Measurements from ENCODE around the gene TBC1D22A.

The TBC1D22A gene

GRCh38 chr22:47187176-47187957, 424.9 kb downstream of the TBC1D22A start:
- DNase-seq, result no peak

DNA sequence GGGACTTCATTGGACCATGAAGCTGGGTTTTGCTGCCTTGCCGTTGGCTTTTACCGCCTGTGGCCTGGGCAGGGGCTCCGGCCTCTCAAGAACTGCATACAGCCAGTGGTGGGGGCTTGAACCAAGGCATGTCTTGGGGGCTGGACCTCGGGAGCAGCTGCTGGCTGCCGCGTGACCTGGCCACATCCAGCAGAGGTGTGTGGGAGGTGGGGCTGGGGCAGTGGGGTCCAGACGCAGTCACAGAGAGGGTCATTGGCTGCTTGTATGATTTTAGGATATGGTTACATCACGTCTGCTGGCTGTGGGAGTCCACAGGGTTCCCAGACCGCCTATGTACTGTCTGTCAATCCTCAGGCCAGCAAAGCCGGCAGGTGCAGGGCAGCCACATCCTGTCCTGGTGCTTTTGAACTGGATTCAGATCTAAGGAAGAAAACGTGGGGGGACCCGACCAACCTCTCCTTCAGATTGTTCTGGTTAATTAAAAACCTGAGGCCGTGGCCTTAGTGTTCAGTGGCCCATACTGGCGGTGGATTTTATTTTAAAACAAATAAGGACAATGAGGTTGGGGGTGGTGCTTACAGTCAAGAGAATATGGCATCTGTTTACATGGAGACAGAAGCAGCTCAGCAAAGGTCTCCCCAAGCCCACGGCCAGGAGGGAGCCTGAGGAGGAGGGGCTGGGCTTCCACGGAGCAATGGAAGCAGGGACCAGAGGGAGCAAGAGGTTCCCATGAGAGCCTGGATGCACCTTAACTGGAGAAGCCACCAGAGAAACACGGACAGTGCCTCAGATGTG, 426.0 kb downstream of the TBC1D22A start:
- DNase-seq, result no peak

DNA sequence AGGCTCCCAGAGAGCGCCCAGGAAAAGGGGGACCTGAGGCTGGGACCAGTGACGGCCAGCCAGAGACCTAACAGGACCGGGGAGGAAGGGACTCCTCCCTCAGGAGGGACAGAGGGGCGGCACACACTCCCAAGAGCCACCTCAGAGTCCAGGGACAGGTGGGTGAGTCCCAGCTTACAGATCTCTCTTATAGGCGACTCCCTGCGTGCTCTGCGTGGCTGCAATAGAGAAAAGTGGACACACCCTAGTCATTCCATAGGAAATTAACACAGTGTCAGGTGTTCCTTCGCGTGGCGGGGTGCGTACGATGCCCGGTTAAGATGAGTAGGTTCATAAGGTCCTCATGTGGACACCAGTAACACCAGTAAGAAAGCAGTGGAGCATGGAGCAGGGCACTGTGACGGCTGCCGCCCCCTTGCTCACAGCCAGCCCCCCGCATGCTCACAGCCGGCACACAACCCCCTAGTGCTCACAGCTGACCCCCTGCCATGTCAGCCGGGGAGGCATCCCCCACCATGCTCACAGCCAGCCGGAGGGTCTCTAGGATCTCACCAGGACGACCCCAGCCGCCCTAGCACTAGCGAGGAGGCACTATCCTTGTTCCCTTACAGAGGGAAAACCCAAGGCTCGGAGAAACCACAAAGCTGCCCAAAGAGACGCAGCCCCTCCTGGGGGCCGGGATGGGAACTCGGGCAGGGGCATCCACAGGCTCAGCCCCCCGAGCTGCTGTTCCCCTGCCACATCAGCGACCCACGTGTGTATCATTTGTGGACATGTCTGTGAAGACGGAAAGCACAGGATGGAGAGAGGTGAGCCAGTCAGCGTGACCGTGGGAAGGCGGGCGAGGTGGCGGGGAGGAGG, 426.8 kb downstream of the TBC1D22A start:
- no peak for DNase-seq

- DNase-seq, result no peak
Observed at GRCh38 chr22:47190276-47190956, 428.0 kb downstream of the TBC1D22A start.

GRCh38 chr22:47190957-47191670, 428.7 kb downstream of the TBC1D22A start:
- DNase-seq, result no peak

DNA sequence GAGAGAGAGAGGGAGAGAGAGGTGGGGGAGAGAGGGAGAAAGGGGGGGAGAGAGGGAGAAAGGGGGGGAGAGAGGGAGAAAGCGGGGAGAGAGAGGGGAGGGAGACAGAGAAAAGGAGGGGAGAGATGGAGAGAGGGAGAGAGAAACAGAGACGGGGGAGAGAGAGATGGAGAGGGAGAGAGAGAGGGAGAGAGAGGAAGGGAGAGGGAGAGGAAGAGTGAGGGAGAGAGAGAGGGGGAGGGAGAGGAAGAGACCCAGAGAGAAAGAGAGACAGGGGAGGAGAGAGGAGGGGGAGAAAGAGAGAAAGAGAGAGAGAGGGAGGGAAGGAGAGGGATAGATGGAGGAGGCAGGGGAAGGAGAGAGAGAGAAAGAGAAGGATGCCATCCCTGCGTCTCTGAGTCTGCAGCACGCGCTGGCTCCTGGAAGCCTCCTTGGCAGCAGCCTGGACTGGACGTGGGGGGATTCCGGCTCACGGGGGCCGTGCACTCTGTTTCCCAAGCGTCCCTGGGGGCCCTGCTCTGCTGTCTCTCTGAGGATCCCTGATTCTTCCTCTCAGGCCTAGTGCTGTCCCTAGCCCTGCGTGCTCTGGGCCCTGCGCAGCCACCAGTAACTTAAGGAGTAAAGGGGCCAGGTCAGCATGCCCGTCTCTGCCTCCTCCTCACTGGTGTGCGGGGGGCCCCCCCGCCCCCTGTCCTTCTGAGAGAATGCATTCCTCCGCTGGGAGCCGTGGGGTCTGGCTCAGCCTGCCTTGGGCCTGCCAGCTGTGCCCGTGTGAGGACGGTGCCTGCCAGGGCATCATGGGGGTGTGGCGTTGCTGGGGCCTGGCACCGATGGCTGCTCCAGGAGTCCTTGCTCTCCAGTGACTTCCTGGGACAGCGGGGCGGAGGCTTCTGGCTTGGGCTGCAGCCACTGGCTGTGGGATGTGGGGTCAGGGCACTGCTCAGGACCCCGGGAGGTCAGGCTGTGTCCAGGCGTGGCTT, 429.5 kb downstream of the TBC1D22A start:
- DNase-seq, result no peak

DNA sequence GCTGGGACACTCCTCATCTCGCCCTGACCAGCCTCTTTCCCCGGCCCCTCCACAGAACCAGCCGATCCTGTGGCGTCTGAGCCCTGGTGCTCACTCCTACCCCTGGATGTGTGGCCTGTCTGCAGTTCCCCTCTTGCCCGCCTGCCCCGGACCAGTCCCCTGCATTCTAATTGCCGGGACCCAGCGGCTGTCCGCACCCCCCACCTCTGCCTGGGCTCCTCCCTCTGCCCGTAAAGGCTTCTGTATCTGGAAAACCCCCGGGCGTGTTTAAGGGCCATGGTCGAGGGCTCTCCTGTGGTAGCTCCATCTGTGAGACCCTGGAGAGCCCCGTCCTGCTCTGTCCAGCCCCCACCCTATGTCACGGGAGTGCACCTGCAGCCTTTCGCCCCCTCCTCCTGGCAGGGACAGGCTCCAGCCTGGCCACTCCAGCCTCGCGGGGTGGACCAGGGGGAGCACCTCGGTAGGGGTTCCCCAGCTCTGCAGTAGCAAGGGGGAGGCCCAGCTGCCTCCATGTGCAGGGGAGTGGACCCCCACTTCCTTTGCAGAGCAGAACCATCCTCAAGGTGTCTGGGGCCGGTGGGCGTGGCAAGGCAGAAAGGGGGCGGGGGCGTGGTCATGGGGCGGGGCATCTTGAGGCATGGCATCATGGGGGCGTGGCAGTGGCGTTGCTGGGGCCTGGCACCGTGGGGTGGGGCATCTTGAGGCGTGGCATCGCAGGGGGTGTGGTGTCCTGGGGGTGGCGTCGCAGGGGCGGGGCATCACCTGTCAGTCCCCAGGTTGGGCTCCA, 430.4 kb downstream of the TBC1D22A start:
- peak; percentile 13 for DNase-seq

GRCh38 chr22:47193606-47194329, 431.3 kb downstream of the TBC1D22A start:
- no peak for DNase-seq

DNA sequence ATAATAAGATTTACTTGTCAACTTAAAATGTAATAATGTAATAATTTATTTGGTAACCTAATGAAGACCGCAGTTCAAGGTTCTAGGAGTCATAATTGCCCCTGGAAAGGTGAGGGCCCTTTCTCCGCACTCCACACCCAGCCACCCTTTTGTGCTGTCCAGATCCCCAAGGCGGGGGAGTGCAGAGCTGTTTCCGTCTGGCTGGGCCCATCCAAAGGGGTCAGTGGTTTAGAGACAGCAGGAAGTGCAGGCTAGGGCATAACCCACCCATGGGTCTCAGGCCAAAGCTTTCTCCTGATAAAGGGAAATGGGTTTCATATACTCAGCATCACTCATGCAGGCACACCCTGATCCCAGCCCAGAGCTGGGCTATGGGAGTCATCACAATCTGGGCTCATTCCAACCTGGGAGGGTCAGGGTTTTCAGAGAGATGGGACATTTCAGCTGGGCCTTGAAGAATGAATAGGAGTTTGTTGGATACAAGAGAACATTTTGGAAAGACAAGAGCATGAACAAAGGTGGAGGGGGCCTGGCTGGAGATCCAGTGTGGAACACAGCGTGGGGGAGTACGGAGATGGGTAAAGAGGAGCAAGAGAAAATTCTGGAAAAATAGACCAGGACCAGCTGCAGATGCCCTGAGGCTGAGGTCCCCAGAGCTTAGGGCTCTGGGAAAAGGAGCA, 432.2 kb downstream of the TBC1D22A start:
- no peak for DNase-seq

DNA sequence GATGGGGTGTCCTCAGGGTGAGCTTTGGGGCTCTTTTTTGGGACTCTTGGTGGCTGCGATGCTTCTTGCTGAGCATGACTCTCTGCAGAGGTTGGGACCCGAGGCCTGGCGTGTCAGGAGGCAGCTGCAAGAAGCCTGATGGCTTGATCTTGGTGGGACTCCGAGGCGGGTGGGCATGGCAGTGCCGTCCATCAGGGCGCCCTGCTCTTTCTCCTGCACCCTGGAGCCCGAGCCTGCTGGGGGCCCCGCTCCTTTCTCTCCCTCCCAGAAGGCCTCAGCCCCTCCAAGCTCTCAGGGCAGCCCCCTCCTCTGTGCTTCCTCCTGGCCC, 432.7 kb downstream of the TBC1D22A start:
- no peak for DNase-seq

- no peak for DNase-seq
Observed at GRCh38 chr22:47195484-47196165, 433.2 kb downstream of the TBC1D22A start.

DNA sequence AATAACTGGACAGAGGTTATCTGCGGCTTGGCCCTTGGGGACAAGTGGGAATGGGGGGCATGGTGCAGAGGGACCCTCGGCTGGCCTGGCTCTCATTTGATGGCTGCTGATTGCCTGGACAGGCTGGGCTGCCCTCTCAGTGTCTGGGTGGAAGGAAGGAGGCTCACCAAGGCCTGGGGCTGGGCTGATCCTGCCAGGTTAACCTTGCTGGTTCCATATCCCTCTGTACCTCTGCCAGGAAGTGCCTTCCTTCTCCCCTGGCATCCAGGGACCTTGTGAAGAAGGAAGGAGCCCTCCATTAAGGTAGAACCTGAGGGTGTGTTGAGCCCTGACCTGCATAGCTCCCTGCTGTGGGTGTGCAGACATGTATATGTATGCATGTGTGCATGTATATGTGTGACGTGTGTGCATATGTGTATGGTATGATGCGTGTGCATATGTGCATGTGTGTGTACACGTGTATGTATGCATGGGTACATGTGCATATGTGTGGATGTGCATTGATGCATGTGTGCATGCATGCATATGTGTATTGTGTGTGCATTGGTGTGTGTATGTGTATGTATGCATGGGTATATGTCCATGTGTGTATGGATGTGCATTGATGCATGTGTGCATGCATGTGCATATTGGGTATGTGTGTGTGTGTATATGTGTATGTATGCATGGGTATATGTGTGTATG, 433.9 kb downstream of the TBC1D22A start:
- no peak for DNase-seq

DNA sequence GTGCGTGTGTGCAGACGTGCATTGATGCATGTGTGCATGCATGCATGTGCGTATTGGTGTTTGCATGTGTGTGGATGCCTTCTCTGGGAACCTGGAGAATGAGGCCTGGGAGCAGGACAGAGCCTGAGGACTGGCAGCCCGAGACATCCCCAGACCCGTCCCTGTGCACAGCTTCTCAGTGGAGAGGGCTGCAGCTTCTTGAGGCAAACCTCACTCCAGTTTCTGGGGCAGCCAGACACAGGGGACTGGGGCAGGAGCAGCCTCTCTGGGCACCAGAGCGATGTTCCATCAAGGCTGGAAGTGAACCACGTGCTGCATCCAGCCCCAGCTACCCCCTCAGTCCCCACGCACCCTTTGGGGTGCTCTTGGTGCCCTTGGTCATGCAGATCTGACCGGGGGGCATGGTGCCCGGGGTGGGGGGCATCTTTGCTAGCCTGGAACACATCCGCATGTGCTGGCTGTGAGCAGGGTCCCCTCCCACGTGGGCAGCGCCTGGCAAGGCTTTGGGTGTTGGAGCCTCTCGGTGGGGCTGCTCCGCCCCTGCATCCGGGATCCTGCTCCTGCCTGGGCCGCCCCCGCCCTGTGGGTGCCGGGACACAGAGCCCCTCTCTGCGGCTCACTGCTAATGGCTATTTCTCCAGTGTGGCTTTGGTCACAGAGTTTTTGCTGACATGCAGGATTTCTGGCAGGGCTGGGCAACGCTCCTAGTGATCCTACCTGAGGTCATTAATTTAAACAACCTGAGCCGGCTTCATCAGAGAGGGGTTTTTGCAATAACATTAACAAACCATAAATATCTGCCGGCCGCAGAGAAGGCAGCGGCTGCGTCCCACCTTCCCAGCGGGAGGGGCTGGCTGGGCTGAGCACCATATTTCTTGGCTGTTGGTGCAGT, 434.7 kb downstream of the TBC1D22A start:
- DNase-seq, result no peak

DNA sequence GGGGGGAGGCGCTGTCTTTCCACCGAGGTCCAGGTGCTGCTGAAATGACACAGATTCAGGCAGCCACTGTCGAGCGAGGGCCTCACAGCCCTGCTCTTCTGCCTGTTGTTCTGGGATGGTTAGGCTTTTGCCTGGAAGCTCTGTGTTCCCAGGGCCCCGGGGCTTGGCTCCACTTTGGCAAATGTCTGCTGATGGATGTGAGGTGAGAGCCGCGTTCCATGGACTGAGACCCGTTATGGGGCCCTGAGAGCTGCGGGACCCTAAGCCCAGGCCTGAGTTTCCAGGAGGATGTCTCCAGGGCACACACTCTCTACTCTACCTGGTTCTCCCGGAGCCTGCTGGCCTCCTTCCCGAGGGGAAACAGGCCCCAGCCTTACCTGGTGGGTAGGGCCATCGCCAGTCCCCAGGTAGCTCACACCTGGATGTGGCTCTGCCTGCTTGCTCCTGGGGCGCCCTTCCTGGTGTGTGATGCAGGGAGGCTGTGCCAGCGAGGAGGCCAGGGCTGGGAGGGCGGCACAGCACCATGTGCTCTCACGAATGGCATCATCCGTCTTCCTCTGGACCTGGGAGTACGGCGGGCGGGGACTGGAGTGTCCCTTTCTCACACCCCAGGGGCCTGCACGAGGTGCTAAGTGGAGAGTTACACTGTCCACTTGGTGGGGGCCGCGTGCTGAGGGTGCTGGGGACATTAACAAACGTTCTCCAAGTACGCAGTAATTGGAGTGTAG, 435.5 kb downstream of the TBC1D22A start:
- no peak for DNase-seq

DNA sequence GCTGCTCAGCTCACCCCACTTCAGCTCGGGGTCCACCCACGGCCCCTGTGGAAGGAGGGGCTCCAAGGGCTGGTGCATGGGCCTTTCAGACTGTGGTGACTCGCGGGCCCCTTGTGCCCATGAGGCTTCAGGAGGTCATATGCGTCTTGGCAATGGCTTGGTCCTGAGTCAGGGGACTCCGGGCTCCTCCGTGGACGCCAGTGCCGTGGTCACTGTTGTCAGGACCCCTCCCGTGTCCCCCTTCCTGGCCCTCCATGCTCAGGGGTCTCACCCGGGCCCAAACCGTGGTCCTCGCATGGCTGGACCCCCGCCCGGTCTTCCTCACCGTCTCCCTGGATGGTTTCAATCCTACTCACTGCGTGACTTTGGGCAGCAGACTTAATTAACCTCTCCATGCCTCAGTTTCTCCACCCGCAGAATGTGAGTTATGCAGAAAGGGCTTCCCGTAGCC, 436.4 kb downstream of the TBC1D22A start:
- no peak for DNase-seq

Measured in NCI-H226 (cell line).